HepG2 (cell line): ENCODE measurements around the gene METAP1D. TPM values are rescaled to one million over a fixed set of nuclear protein-coding genes. Genes with fewer than 3 reads are reported as not detected.

Experiments used
- CCAR2 ChIP-seq: fragments of 200-400 bp; formaldehyde crosslinking; optimal IDR thresholded peaks from 2 replicates; pipeline ENCODE3; 2018; ENCODE audit warnings: low read depth, mild to moderate bottlenecking, low read length, moderate library complexity
- FOXO4 ChIP-seq: sonication (generic); formaldehyde crosslinking; conservative IDR thresholded peaks from 2 replicates; pipeline ENCODE4 v1.8.1; 2023; ENCODE audit warnings: missing genetic modification reagents
- GTF2F1 ChIP-seq: fragments of 150-350 bp; IDR thresholded peaks from 2 replicates; pipeline ENCODE4 v1.6.1; 2014; ENCODE audit warnings: low read length
- IRX3 ChIP-seq: sonication (generic); formaldehyde crosslinking; IDR thresholded peaks from 2 replicates; pipeline ENCODE4 v1.8.1; 2023; ENCODE audit warnings: mild to moderate bottlenecking, low read depth, missing genetic modification reagents, borderline replicate concordance
- MNT ChIP-seq: fragments of 450-650 bp; IDR thresholded peaks from 2 replicates; pipeline ENCODE4 v1.6.1; 2016
- MXD4 ChIP-seq: IDR thresholded peaks from 2 replicates; pipeline ENCODE4 v1.6.1; 2016; ENCODE audit warnings: mild to moderate bottlenecking, missing biosample characterization, missing genetic modification reagents
- RAD51 ChIP-seq: fragments of 450-650 bp; IDR thresholded peaks from 2 replicates; pipeline ENCODE4 v1.6.1; 2016; ENCODE audit warnings: borderline replicate concordance
- RARG ChIP-seq: sonication (generic); formaldehyde crosslinking; IDR thresholded peaks from 2 replicates; pipeline ENCODE4 v1.4.0; 2020; ENCODE audit warnings: low read depth, mild to moderate bottlenecking, missing genetic modification reagents
- SMAD3 ChIP-seq: sonication (generic); formaldehyde crosslinking; IDR thresholded peaks from 2 replicates; pipeline ENCODE4 v1.4.0; 2020; ENCODE audit warnings: missing genetic modification reagents
- TEAD2 ChIP-seq: sonication (generic); formaldehyde crosslinking; IDR thresholded peaks from 2 replicates; pipeline ENCODE4 v1.9.0; 2021; ENCODE audit warnings: missing genetic modification reagents
- TGIF2 ChIP-seq: IDR thresholded peaks from 2 replicates; pipeline ENCODE4 v1.6.1; 2016; ENCODE audit warnings: control low read depth, missing compliant biosample characterization
- THYN1 ChIP-seq: sonication (generic); formaldehyde crosslinking; IDR thresholded peaks from 2 replicates; pipeline ENCODE4 v1.8.1; 2023; ENCODE audit warnings: low read depth, mild to moderate bottlenecking, moderate library complexity, missing genetic modification reagents, borderline replicate concordance
- ZBTB38 ChIP-seq: sonication (generic); formaldehyde crosslinking; IDR thresholded peaks from 2 replicates; pipeline ENCODE4 v1.5.1; 2020; ENCODE audit warnings: mild to moderate bottlenecking, missing genetic modification reagents
- ZC3H13 ChIP-seq: sonication (generic); formaldehyde crosslinking; IDR thresholded peaks from 2 replicates; pipeline ENCODE4 v1.8.1; 2023; ENCODE audit warnings: mild to moderate bottlenecking, missing genetic modification reagents, moderate library complexity
- ZFP62 ChIP-seq: sonication (generic); formaldehyde crosslinking; IDR thresholded peaks from 2 replicates; pipeline ENCODE4 v1.4.0; 2020; ENCODE audit warnings: missing genetic modification reagents
- ZFY ChIP-seq: sonication (generic); formaldehyde crosslinking; IDR thresholded peaks from 2 replicates; pipeline ENCODE4 v1.4.0; 2020; ENCODE audit warnings: missing genetic modification reagents
- ZNF121 ChIP-seq: sonication (generic); formaldehyde crosslinking; IDR thresholded peaks from 2 replicates; pipeline ENCODE4 v1.5.0; 2020; ENCODE audit warnings: mild to moderate bottlenecking, missing genetic modification reagents
- ZNF253 ChIP-seq: sonication (generic); formaldehyde crosslinking; IDR thresholded peaks from 2 replicates; pipeline ENCODE4 v1.8.0; 2022; ENCODE audit warnings: mild to moderate bottlenecking, missing genetic modification reagents, borderline replicate concordance
- ZNF274 ChIP-seq: sonication (generic); formaldehyde crosslinking; IDR thresholded peaks from 2 replicates; pipeline ENCODE4 v1.5.1; 2020; ENCODE audit warnings: mild to moderate bottlenecking, missing genetic modification reagents
- ZNF276 ChIP-seq: sonication (generic); formaldehyde crosslinking; IDR thresholded peaks from 2 replicates; pipeline ENCODE4 v1.4.0; 2020; ENCODE audit warnings: mild to moderate bottlenecking, low read depth, missing genetic modification reagents
- ZNF335 ChIP-seq: sonication (generic); formaldehyde crosslinking; IDR thresholded peaks from 2 replicates; pipeline ENCODE4 v1.4.0; 2020; ENCODE audit warnings: missing genetic modification reagents
- ZNF350 ChIP-seq: sonication (generic); formaldehyde crosslinking; IDR thresholded peaks from 2 replicates; pipeline ENCODE4 v1.4.0; 2020; ENCODE audit warnings: mild to moderate bottlenecking, low read depth, missing genetic modification reagents, borderline replicate concordance
- ZNF414 ChIP-seq: sonication (generic); formaldehyde crosslinking; IDR thresholded peaks from 2 replicates; pipeline ENCODE4 v1.5.0; 2020; ENCODE audit warnings: missing genetic modification reagents
- ZNF589 ChIP-seq: sonication (generic); formaldehyde crosslinking; conservative IDR thresholded peaks from 2 replicates; pipeline ENCODE4 v1.8.0; 2022; ENCODE audit warnings: mild to moderate bottlenecking, moderate library complexity, missing genetic modification reagents
- ZNF629 ChIP-seq: sonication (generic); formaldehyde crosslinking; conservative IDR thresholded peaks from 2 replicates; pipeline ENCODE4 v1.5.0; 2020; ENCODE audit warnings: missing genetic modification reagents
- ZNF776 ChIP-seq: sonication (generic); formaldehyde crosslinking; IDR thresholded peaks from 2 replicates; pipeline ENCODE4 v1.4.0; 2020; ENCODE audit warnings: mild to moderate bottlenecking, missing genetic modification reagents
- polyA plus RNA-seq, 8 experiments: library from polyadenylated mRNA; depleted of rRNA in 3 of 8; stranded (reverse) in 7 of 8; unstranded in 1 of 8; fragments of >200 nt; fragmentation: Illumina TruSeq in 4 of 8; extraction: Trizol in 4 of 8; gene quantifications; 2 replicates each; pipeline versions ENCODE4 v1.2.1 to v1.2.3, GENCODE V29; 2011 to 2016; ENCODE audit warnings: low read depth in 4 of 8, missing spikeins in 1 of 8, mixed read lengths in 1 of 8; ENCODE audit not compliant: insufficient read depth in 1 of 8
- total RNA-seq, 5 experiments: library from RNA; depleted of rRNA; stranded (reverse); fragments of >200 nt; fragmentation: Illumina TruSeq; extraction: Trizol; gene quantifications; 2 replicates each; pipeline ENCODE4 v1.2.3, GENCODE V29; 2016; ENCODE audit warnings: low read depth in 1 of 5

The METAP1D gene
- total and polyA plus RNA-seq, 2 of the 13 experiments (the other 11 are each of a cell fraction or from before 2014, with no cell fraction given) = 14.7 to 21.6 TPM

GRCh38 chr2:172098650-172099471, 99.1 kb downstream of the METAP1D start (continued):
- no peak for TF ChIP-seq ZC3H13 (CRISPR knock-in tag)
- peak; percentile 60 for TF ChIP-seq ZFY (CRISPR knock-in tag)
- no peak for TF ChIP-seq FOXO4
- no peak for TF ChIP-seq ZNF253 (CRISPR knock-in tag)
- TF ChIP-seq ZNF629 (CRISPR knock-in tag) = no peak
- no peak for TF ChIP-seq ZNF335 (CRISPR knock-in tag)
- 0 out of 2 replicates have a peak, but pooled peaks have one; percentile 4 for TF ChIP-seq ZNF276 (CRISPR knock-in tag)
- no peak for TF ChIP-seq ZNF274 (CRISPR knock-in tag)
- no peak for TF ChIP-seq SMAD3 (CRISPR knock-in tag)
- TF ChIP-seq GTF2F1 = no peak
- no peak for TF ChIP-seq ZFP62
- TF ChIP-seq MXD4 (CRISPR knock-in tag) = 0 out of 2 replicates have a peak, but pooled peaks have one; percentile 37
- TF ChIP-seq ZNF414 (CRISPR knock-in tag) = no peak
- TF ChIP-seq IRX3 (CRISPR knock-in tag) = no peak; the same call in 1 of the 2 replicates
- 0 out of 2 replicates have a peak, but pooled peaks have one; percentile 71 for TF ChIP-seq ZNF776 (CRISPR knock-in tag)
- TF ChIP-seq ZBTB38 = peak; percentile 50; the same call in 1 of the 2 replicates
- TF ChIP-seq RAD51 = no peak; the same call in 1 of the 2 replicates
- no peak for TF ChIP-seq THYN1 (CRISPR knock-in tag)
- TF ChIP-seq ZNF121 = no peak
- no peak for TF ChIP-seq ZNF589 (CRISPR knock-in tag)
- TF ChIP-seq TEAD2 (CRISPR knock-in tag) = no peak
- TF ChIP-seq CCAR2 = no peak
- TF ChIP-seq MNT = no peak
- TF ChIP-seq ZNF350 (CRISPR knock-in tag) = peak; percentile 66
- TF ChIP-seq RARG = no peak
- TF ChIP-seq TGIF2 = no peak
